Stimulated activated CD4-positive, alpha-beta T cell treated with anti-CD3 and anti-CD28 coated beads, Interleukin-1b, Interleukin-23, amount 100 ng/mL, for 4 hours (primary cell): Measurements from ENCODE around the gene AGBL5.
A peak's percentile ranks its signal among the peaks of the same experiment; 100 is the strongest.

Experiments used
- DNase-seq, 2 donors: peaks; one replicate each; pipeline ENCODE4 v3.0.0-alpha.2; 2020; ENCODE audit warnings: low read depth in 2 of 2

Gene AGBL5

GRCh38 chr2:27024812-27025211, 26.7 kb upstream of the AGBL5 start:
- no peak for DNase-seq

GRCh38 chr2:27025281-27025800, 26.1 kb upstream of the AGBL5 start:
- DNase-seq = no peak

GRCh38 chr2:27025861-27026851, 25.3 kb upstream of the AGBL5 start:
- DNase-seq = no peak

- no peak for DNase-seq
These were observed 24.2 kb upstream of the AGBL5 start for GRCh38 chr2:27027211-27027651.

- no peak for DNase-seq
These were observed 22.4 kb upstream of the AGBL5 start for GRCh38 chr2:27029051-27029450.

GRCh38 chr2:27032495-27033252, 18.8 kb upstream of the AGBL5 start, which contains the start of gene TMEM214:
TMEM214 (plus strand) TSS chr2:27032965; CDS start chr2:27033016, 51 bp downstream.
- peak; percentile 49 to 76 for DNase-seq

GRCh38 chr2:27033253-27033852, 18.1 kb upstream of the AGBL5 start:
- no peak for DNase-seq

GRCh38 chr2:27038012-27038411, 13.5 kb upstream of the AGBL5 start:
- DNase-seq = no peak

- DNase-seq = no peak
These were observed 12.7 kb upstream of the AGBL5 start for GRCh38 chr2:27038631-27039339.

GRCh38 chr2:27039426-27039825, 12.0 kb upstream of the AGBL5 start:
- DNase-seq = no peak

GRCh38 chr2:27039871-27040270, 11.6 kb upstream of the AGBL5 start:
- DNase-seq = no peak

- no peak for DNase-seq
These were observed 11.2 kb upstream of the AGBL5 start for GRCh38 chr2:27040282-27040681.

GRCh38 chr2:27041752-27042151, 9.7 kb upstream of the AGBL5 start:
- no peak for DNase-seq

- no peak for DNase-seq
These were observed 9.3 kb upstream of the AGBL5 start for GRCh38 chr2:27042159-27042661.

- DNase-seq = no peak
These were observed 8.4 kb upstream of the AGBL5 start for GRCh38 chr2:27042985-27043634.

GRCh38 chr2:27049422-27050280, 1.8 kb upstream of the AGBL5 start:
- DNase-seq = peak; percentile 55 to 65

GRCh38 chr2:27050281-27050995, 1.0 kb upstream of the AGBL5 start:
- peak; percentile 82 to 95 for DNase-seq

- no peak for DNase-seq
These were observed 606 bp downstream of the AGBL5 start for GRCh38 chr2:27051902-27052645.
